Muscle layer of duodenum (tissue), 2 donors: ENCODE results near the gene SIGLEC11.

Source experiments
- H3K27ac ChIP-seq: one replicate; pipeline ENCODE4 v1.7.0; 2013; ENCODE audit warnings: mild to moderate bottlenecking, low read length
- H3K27me3 ChIP-seq: one replicate; pipeline ENCODE4 v1.7.0; 2013; ENCODE audit warnings: low read depth, mild to moderate bottlenecking, control low read depth, low read length
- H3K36me3 ChIP-seq, 2 donors: one replicate each; pipeline ENCODE4 v1.7.0; 2013; ENCODE audit warnings: low read length in 2 of 2, control low read depth in 1 of 2, mild to moderate bottlenecking in 1 of 2; ENCODE audit not compliant: insufficient read depth in 2 of 2, control insufficient read depth in 1 of 2
- H3K4me1 ChIP-seq, 2 donors: one replicate each; pipeline ENCODE4 v1.7.0; 2013; ENCODE audit warnings: low read length in 2 of 2, mild to moderate bottlenecking in 2 of 2, control low read depth in 1 of 2, moderate library complexity in 1 of 2; ENCODE audit not compliant: insufficient read depth in 2 of 2, control insufficient read depth in 1 of 2
- H3K4me3 ChIP-seq, 2 donors: one replicate each; pipeline ENCODE4 v1.7.0; 2013; ENCODE audit warnings: low read length in 2 of 2, low read depth in 1 of 2, mild to moderate bottlenecking in 1 of 2
- H3K9me3 ChIP-seq, 2 donors: one replicate each; pipeline ENCODE4 v1.7.0; 2013; ENCODE audit warnings: low read length in 2 of 2, control low read depth in 1 of 2, mild to moderate bottlenecking in 1 of 2; ENCODE audit not compliant: control insufficient read depth in 1 of 2
- donor health status: healthy.

SIGLEC11 gene

DNA sequence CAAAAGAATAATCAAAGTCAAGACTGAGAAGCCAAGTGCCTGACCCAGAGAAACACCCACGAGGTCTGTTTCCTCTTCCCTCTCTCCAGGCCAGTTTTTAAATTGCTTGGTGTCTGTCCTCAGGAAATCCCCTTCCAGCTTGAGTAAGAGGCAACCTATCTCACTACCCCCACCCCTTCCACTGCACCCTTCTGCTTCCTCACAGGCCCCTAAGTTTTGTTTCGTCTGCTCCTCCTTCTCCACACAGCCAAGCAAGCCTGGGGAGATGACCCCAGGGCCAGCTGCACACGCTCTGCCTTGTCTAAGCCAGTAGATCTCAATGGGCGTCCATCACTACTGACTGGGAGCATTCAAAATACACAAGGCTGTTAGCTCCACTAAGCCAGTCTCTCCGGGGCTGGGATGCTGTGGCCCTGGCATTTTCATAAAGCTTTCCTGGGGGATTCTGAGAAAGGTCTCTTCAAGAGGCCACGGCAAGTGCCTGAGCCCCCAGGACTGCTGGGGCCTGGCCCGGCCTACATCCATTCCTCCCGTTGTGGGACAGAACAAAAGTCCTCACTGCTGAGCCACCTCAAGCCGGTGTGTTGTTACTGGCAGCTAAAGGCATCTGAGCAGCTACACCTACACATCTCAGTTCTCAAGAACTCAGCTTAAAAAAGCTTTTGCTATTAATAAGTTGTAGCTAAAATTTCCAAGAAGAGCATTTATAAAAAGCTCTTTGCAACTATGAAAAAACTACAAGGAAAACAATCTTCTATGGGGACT is 49.4 kb downstream of the SIGLEC11 start:
- Histone ChIP-seq H3K27ac (no peak overlapping the region), H3K36me3 (peaks cover 7 to 57% of the 10 kb centered on the region in 2 donors)

DNA sequence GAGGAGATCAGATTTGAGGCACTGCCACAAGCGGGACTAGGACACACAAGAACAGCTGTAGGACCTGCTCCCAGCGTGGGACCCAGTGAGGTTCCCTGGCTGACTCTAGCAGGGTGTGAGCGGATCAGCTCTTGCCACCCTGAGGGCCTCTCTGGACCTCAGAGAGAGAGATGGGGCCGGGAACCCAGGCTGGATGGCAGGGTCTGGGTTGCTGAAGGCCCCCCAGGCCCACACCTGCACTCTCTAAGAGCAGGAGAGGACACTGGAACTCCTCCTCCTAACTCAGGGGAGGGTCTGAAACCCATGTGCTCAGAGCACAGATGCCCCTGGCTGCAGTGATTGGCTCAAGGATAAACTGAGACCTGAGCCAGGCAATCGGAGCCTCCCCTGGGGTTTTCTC is 50.8 kb downstream of the SIGLEC11 start:
- no peaks in the 10 kb centered on the region for H3K9me3 ChIP-seq
- no peak overlapping the region for H3K4me3 ChIP-seq
- no peak overlapping the region for H3K27ac ChIP-seq
- no peaks in the 10 kb centered on the region for H3K27me3 ChIP-seq
- peaks cover 7 to 51% of the 10 kb centered on the region in 2 donors for H3K36me3 ChIP-seq
- H3K4me1 ChIP-seq, result peaks cover 3 to 13% of the 10 kb centered on the region in 2 donors

More for the DNA sequence above, 49.4 kb downstream of the SIGLEC11 start:
- Histone ChIP-seq H3K9me3 (no peaks in the 10 kb centered on the region), H3K27me3 (no peaks in the 10 kb centered on the region), H3K4me1 (peaks cover 3 to 13% of the 10 kb centered on the region in 2 donors), H3K4me3 (no peak overlapping the region)

DNA sequence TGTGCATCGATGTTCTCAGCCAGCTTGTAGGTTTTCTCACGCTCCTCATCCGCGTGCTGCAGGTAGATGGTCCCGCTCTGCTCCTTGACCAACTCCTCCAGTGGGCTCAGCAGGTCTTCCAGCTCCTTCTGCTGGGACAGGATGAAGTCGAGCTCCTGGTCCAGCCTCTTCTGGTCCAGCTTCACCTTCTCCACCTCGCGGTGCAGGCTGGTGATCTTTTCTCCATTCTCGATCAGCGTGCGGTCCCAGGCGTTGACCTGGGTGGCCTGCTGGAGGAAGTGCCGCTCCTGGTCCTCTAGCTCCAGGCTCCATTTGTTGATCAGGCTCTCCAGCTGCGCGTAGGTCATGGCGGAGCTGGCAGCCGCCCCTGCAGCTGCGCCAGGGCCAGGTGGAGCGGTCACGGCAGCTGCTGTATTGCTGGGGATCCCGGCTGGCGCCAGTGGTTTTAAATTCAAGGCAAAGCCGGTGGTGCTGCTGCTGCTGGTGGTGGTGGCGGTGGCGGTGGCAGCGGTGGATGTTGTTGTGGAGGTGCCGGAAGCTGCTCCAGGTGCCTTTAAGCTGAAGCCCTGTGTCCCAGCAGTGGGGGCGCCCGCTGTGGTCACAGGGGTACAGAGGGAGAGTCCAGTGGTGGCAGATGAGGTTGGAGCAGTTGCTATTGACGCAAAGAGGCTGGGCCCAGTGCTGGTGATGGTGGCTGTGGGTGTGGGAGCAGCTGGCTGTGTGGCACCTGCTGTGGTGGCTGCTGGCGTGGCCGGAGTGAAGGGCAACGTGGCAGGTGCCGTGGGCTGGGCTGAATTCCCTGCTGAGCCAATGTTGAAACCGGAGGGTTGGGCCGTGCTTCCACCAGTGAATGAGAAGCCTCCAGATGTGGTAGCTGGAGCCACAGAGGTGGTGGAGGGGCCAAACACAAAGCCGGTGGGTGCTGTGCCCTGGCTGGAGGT is 52.2 kb downstream of the SIGLEC11 start:
- H3K27me3 ChIP-seq, result no peaks in the 10 kb centered on the region
- no peak overlapping the region for H3K27ac ChIP-seq
- H3K4me1 ChIP-seq, result peaks cover 3 to 13% of the 10 kb centered on the region in 2 donors
- H3K9me3 ChIP-seq, result no peaks in the 10 kb centered on the region
- no peak overlapping the region for H3K4me3 ChIP-seq
- H3K36me3 ChIP-seq, result peaks cover 7 to 43% of the 10 kb centered on the region in 2 donors

- Histone ChIP-seq H3K4me3 (no peak overlapping the region), H3K4me1 (peaks cover 3 to 11% of the 10 kb centered on the region in 2 donors), H3K36me3 (peaks cover 7 to 38% of the 10 kb centered on the region in 2 donors), H3K9me3 (no peaks in the 10 kb centered on the region), H3K27ac (no peak overlapping the region), H3K27me3 (no peaks in the 10 kb centered on the region)
These were observed 53.1 kb downstream of the SIGLEC11 start for GRCh38 chr19:49907745-49908446.

GRCh38 chr19:49906879-49907564 is 54.0 kb downstream of the SIGLEC11 start:
- H3K4me1 ChIP-seq, result peaks cover 3 to 9% of the 10 kb centered on the region in 2 donors
- H3K27me3 ChIP-seq, result no peaks in the 10 kb centered on the region
- peaks cover 7 to 38% of the 10 kb centered on the region in 2 donors for H3K36me3 ChIP-seq
- no peak overlapping the region for H3K4me3 ChIP-seq
- no peak overlapping the region for H3K27ac ChIP-seq
- no peaks in the 10 kb centered on the region for H3K9me3 ChIP-seq

- Histone ChIP-seq H3K27ac (no peak overlapping the region), H3K4me3 (no peak overlapping the region), H3K4me1 (no peaks in the 10 kb centered on the region), H3K27me3 (no peaks in the 10 kb centered on the region), H3K36me3 (peaks cover 4 to 26% of the 10 kb centered on the region in 2 donors), H3K9me3 (no peaks in the 10 kb centered on the region)
These were observed 56.8 kb downstream of the SIGLEC11 start for GRCh38 chr19:49904136-49904535.
